ENCODE results near the gene CDK11B.
"Not testable (repeated sequence)": the region's sequence is repeated elsewhere in the genome, so short reads cannot be mapped to it uniquely, and the experiment has no call there.

Gene CDK11B

DNA sequence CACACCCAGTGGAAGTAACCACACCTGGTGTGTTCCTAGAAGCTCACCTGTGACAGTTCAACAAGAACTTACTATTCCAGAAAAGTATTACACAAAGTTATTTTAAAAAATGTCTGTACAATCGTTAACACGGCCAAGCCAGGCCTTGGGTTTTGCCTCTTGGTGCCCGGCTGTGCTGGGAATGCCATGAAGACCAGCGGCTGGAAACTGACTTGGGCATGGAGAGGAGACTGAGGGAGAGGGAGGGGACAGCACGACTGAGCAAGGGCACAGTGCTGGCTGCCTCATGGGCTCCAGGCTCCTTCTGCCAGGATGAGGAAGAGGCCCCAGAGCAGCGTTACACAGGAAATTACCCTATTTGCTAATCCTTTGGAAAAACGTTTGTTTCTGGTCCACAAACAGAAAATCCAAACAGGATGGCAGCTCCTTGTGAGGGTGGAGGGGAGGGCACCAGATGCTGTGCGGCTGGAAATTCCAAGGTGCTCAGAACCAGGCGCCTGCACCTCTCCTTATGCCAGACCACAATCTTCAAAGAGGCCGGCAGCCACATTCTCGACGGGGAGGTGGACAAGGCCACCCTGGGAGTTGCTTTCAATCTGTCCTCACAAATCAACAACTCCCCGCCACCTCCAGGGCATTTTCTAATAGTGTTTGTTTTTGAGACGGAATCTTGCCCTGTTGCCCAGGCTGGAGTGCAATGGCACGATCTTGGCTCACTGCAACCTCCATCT, 4.2 kb upstream of the CDK11B start:
- DNase-seq (ENCODE audit: low read depth in 1 of 2, low spot score in 1 of 2), result not testable (repeated sequence)

GRCh38 chr1:1662392-1662791, 3.6 kb upstream of the CDK11B start:
- not testable (repeated sequence) for DNase-seq (ENCODE audit: low read depth in 1 of 2, low spot score in 1 of 2)

DNA sequence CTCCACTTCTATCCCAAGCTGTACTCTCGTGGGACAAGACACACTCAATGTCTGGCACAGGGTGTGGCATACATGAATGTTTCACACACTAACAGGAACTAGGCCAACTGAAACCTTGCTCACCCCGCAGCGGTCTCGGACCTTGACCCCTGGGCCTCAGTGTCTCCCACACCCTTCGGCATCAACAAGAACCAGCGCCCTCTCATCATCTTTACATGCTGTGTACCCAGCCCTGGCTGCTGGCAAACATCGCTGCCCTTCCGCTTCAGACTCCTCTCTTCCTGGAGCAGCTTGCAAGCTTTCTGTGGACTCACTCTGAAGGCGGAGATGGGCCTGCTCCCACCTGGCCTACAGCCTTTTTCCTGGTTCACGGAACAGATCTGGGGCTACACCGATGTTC, 10.5 kb downstream of the CDK11B start:
- DNase-seq (ENCODE audit: low read depth in 1 of 2, low spot score in 1 of 2), result not testable (repeated sequence)

DNA sequence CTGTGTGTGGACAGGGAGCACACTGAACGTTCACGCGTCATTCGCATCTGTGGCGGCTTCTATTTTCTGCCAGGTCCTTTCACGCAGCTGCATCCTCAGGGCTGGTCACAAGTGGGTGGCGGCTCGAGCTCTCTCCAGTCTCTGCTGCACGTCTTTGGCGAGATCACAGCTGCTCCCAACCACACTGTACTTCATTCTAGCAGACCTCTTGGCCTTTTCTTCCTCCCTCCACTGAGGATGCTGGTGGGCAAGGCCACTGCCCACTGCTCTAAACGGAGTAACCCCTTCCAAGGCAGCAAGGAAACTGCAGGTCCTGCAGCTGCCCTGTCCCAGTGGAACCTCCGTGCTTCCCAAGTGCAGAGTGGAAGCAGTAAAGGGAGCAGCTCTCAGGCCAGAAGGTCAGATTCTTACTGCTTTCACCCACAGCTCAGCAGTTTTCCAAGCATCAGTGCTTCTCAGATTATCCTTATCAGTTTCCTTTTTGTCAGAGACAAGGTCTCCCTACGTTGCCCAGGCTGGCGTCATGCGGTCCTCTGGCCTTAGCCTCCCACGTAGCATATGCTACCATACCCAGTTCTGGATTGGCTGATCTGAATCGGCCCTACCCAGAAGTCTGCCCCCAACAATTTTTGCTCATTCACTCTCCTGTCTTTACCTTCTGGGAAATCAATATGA, 11.1 kb downstream of the CDK11B start:
- DNase-seq (ENCODE audit: low read depth in 1 of 2, low spot score in 1 of 2), result not testable (repeated sequence)

DNA sequence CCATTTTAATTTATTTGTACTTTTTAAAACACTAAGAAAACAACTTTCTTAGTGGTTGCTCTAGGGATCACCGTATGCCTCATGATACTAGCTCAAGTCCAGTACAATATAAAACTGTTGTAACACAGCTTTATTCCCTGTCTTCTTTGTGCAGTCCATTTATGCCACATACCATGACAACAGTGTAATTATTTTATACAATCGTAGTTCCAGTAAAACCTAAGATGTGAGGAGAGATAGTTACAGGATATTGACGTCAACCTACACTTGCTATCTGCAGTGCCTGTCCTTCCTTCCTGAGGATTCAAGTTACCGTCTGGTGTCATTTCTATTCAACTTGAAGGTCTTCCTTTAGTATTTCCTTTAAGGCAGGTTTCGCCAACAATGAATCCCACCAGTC, 12.5 kb downstream of the CDK11B start:
- DNase-seq (ENCODE audit: low read depth in 1 of 2, low spot score in 1 of 2), result not testable (repeated sequence)

DNA sequence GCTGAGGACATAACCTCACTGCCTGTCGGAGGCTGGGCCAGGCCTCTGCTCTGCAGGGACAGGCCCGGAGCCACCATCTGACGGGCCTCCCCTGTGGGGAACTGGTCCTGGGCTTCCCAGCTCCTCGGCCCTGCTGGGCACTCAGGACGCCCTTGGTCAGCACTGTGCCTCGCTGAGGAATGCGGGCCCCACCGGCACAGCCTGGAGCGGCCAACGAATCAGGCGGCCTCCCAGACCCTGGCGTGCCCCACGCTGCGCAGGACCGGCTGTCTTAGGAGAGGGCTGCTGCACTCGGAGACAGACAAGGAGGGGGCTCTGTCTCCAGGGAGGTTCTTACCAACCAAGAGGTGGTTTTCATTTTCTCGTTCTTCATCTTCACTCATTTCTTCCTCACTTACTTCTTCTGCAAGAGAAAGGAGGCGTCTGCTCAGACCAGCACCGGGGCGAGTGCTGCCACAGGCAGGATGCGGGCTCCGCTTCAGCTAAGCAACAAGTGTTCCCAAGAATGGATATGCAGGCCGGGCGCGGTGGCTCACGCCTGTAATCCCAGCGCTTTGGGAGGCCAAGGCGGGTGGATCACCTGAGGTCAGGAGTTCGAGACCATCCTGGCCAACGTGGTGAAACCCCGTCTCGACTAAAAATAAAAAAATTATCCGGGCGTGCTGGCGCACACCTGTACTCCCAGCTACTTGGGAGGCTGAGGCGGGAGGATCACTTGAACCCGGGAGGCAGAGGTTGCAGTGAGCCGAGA, 17.9 kb downstream of the CDK11B start:
- DNase-seq (ENCODE audit: low read depth in 1 of 2, low spot score in 1 of 2), result not testable (repeated sequence)

DNA sequence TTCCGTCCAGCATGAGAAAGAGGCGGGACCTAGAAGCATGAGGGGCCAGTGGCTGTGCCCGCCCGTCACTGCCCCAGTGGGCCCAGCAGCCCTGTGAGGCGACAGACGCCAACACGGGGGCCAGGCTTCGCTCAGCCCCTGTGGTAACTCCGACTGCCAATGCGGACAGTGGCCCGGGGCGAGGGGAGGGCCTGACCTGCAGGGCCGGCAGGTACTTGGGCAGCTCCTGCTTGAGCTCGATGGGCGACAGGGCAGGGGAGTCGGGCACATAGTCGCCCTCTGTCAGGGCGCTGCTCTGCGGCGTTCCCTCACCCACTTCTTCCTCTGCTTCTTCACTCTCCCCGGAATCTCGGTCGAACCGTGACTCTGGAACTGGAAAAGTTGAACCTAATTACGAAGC, 18.7 kb downstream of the CDK11B start:
- DNase-seq (ENCODE audit: low read depth in 1 of 2, low spot score in 1 of 2), result not testable (repeated sequence)

DNA sequence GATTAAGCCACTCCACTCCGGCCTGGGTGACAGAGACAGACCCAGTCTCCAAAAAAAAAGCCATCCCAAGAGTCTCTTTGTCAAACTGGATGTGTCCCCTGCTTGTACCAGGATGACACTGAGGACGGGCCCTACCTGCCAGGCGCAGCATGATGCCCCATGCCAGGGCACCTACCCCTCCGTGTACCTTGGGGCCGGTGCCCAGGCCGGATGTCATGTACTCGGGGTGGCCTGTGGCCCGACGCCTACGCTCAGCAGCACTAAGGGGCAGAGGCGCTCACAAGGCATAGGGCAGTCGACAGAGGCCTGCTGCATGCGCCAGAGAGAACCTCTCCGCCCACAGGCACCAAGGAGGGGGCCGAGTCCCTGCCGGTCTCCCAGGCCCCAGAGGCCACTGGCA, 19.4 kb downstream of the CDK11B start:
- not testable (repeated sequence) for DNase-seq (ENCODE audit: low read depth in 1 of 2, low spot score in 1 of 2)

DNA sequence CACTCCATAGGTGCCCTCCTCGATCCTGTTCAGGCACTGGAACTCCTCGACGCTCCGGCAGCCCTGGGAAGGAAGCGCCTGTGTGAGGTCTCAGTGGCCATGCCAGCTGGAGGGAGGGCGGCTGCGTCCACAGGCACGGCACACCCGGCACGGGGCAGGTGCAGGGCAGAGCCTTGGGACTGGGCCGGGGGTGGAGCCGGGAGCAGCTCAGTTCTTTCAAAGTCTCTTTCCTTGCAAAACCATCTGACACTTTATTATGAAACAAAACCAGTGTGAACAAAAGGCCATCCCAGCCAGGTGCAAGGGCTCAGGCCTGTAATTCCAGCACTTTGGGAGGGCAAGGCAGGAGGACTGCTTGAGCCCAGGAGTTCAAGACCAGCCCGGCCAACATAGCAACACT, 20.3 kb downstream of the CDK11B start:
- DNase-seq (ENCODE audit: low read depth in 1 of 2, low spot score in 1 of 2), result not testable (repeated sequence)

GRCh38 chr1:1637479-1637875, 21.3 kb downstream of the CDK11B start:
- not testable (repeated sequence) for DNase-seq (ENCODE audit: low read depth in 1 of 2, low spot score in 1 of 2)

- DNase-seq (ENCODE audit: low read depth in 1 of 2, low spot score in 1 of 2), result not testable (repeated sequence)
Observed at GRCh38 chr1:1636621-1637478, 22.0 kb downstream of the CDK11B start.

DNA sequence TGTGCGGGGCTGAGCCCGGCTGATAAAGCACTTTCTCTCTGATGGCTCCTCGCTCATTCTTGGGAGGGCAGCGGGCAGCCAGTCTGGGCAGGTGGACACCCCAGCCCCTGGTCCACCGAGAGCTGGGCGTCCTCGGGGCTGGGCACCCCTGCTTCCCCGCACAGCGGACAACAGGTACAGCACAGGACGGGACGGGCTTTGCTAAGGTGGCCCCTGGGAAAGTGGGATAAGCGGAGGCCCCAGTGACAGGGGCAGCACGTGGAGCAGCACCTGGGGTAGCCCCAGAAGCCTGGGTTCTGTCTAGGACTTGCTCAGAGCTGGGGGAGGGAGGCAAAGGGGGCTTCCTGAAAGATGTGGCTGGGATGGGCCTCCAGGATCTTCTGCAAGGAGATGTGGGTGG, 24.2 kb downstream of the CDK11B start:
- DNase-seq (ENCODE audit: low read depth in 1 of 2, low spot score in 1 of 2), result not testable (repeated sequence)

GRCh38 chr1:1633409-1633808, 25.4 kb downstream of the CDK11B start:
- not testable (repeated sequence) for DNase-seq (ENCODE audit: low read depth in 1 of 2, low spot score in 1 of 2)

DNA sequence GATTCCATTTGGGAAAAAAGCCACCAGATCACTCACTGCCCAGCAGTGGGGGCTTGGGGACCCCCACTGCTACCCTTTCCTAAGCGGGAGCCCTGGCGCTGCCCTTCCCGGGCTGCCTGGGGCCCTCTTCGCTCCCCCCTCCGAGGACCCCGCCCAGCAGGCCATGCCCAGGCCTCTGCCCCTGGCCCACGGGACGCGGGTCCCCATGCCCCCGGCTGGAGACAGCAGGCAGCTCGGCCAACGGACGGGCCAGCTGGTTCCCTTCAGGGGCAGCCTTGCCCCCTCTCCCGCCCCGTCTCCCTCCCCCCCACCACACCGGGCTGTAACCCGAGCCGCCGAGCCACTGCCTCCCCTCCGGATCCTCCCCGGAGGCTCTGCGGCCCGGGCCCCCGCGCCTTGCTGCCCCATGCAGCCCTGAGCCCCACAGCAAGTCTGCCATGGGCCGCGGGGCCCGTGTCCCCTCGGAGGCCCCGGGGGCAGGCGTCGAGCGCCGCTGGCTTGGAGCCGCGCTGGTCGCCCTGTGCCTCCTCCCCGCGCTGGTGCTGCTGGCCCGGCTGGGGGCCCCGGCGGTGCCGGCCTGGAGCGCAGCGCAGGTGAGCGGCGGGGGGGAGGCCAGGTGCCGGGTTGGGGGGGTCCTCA, 26.9 kb downstream of the CDK11B start, which contains the start of gene MMP23B:
TSS of gene MMP23B (plus strand) at position 392 of the 639 bp plus-strand sequence. CDS start at position 438, 46 bp downstream.
- no peak for DNase-seq (ENCODE audit: low read depth in 1 of 2, low spot score in 1 of 2)

GRCh38 chr1:1630965-1631781, 27.6 kb downstream of the CDK11B start:
- no peak for DNase-seq (ENCODE audit: low read depth in 1 of 2, low spot score in 1 of 2)

GRCh38 chr1:1630191-1630964, 28.4 kb downstream of the CDK11B start:
- DNase-seq (ENCODE audit: low read depth in 1 of 2, low spot score in 1 of 2), result peak; percentile 77 to 85

DNA sequence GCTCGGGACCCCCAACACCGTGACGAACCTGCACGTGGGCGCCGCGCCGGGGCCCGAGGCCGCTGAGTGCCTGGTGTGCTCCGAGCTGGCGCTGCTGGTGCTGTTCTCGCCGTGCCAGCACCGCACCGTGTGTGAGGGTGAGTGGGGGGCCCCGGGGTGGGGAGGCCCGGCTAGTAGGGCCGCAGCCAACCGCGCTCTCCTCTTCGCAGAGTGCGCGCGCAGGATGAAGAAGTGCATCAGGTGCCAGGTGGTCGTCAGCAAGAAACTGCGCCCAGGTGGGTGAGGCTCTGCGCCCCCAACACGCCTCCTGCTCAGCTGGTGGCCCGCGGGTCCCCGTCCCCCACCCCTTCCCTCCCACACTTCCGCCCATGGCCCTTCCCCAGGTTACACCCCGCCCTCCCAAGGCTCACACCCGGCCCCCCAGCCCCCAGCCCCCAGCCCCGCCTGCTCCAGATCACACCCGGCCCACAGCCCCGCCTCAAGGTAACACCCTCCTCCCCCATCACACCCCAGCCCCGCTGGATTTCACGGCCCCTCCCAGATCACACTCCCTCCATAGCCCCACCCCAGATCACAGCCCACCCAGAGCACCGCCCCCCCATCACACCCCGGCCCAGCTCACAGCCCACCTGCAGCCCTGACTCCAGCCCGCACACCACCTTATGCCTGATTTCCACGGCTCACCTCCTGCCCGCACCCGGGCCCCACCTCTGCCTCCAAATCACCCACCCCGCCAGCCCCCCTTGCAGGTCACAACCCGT, 29.2 kb downstream of the CDK11B start:
- peak; percentile 26 to 57 for DNase-seq (ENCODE audit: low read depth in 1 of 2, low spot score in 1 of 2)
